GM19397 (cell line): Measurements from ENCODE around the gene AFAP1L2.

Experiments
- ATAC-seq: cut with Tn5 transposase; IDR thresholded peaks from one replicate; pipeline ENCODE4 v1.9.1; 2021; ENCODE audit warnings: mild to moderate bottlenecking, moderate library complexity; ENCODE audit not compliant: unreplicated experiment

Gene AFAP1L2

GRCh38 chr10:114392112-114392835 lies 12.0 kb downstream of the AFAP1L2 start:
- no peak for ATAC-seq

GRCh38 chr10:114391599-114391998 lies 12.7 kb downstream of the AFAP1L2 start:
- no peak for ATAC-seq

- ATAC-seq: no peak
These were observed 14.9 kb downstream of the AFAP1L2 start for GRCh38 chr10:114389426-114389825.

- ATAC-seq: no peak
These were observed 16.0 kb downstream of the AFAP1L2 start for GRCh38 chr10:114388275-114388674.

GRCh38 chr10:114387784-114388183 lies 16.5 kb downstream of the AFAP1L2 start:
- no peak for ATAC-seq

GRCh38 chr10:114386452-114386851 lies 17.9 kb downstream of the AFAP1L2 start:
- ATAC-seq: no peak

GRCh38 chr10:114385557-114385956 lies 18.7 kb downstream of the AFAP1L2 start:
- no peak for ATAC-seq

- no peak for ATAC-seq
These were observed 19.7 kb downstream of the AFAP1L2 start for GRCh38 chr10:114384601-114385000.

- no peak for ATAC-seq
These were observed 20.1 kb downstream of the AFAP1L2 start for GRCh38 chr10:114384181-114384580.

GRCh38 chr10:114380797-114381196 lies 23.5 kb downstream of the AFAP1L2 start:
- ATAC-seq: no peak

- no peak for ATAC-seq
These were observed 24.2 kb downstream of the AFAP1L2 start for GRCh38 chr10:114380060-114380459.

GRCh38 chr10:114379631-114380041 lies 24.7 kb downstream of the AFAP1L2 start:
- no peak for ATAC-seq

- no peak for ATAC-seq
These were observed 27.8 kb downstream of the AFAP1L2 start for GRCh38 chr10:114376523-114376922.

GRCh38 chr10:114375047-114375446 lies 29.3 kb downstream of the AFAP1L2 start:
- no peak for ATAC-seq

- no peak for ATAC-seq
These were observed 30.1 kb downstream of the AFAP1L2 start for GRCh38 chr10:114374053-114374791.

- no peak for ATAC-seq
These were observed 30.7 kb downstream of the AFAP1L2 start for GRCh38 chr10:114373631-114374030.

GRCh38 chr10:114372995-114373394 lies 31.3 kb downstream of the AFAP1L2 start:
- no peak for ATAC-seq

GRCh38 chr10:114372179-114372578 lies 32.1 kb downstream of the AFAP1L2 start:
- no peak for ATAC-seq

- no peak for ATAC-seq
These were observed 33.3 kb downstream of the AFAP1L2 start for GRCh38 chr10:114370966-114371365.

GRCh38 chr10:114370199-114370598 lies 34.1 kb downstream of the AFAP1L2 start:
- ATAC-seq: no peak

GRCh38 chr10:114368057-114368391 lies 36.3 kb downstream of the AFAP1L2 start:
- no peak for ATAC-seq

GRCh38 chr10:114367351-114368056 lies 36.8 kb downstream of the AFAP1L2 start:
- no peak for ATAC-seq
